HG02870 (cell line): ENCODE results near the gene DUXA.

ENCODE experiments used
- ATAC-seq: cut with Tn5 transposase; IDR thresholded peaks from one replicate; pipeline ENCODE4 v1.9.1; 2021; ENCODE audit warnings: mild to moderate bottlenecking, moderate library complexity; ENCODE audit not compliant: unreplicated experiment

DUXA gene

DNA sequence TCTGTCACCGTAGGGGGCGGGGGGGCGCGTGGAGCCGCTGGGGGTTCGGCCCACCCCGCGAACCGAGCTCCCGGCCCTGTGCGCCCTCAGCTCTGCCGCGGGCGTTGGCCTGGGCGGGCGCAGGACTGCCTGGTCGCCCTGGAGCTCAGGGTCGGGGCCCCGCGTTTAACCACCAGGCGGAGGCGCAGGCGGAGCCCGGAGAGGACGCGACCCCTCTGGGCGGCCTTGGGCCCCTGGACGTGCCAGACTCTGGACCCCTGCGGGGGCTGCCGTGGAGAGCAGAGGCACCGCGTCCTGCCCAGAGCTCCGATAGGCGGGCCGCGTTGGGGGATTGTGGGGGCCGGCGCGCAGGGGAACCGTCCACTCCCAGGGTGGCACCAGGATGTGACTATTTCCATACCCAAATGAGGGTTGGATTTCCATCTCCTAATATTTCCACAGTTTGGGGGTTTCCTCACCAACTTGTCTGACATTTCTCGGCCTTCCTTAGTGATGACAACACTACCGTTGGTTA is 60.5 kb downstream of the DUXA start:
- no peak for ATAC-seq

DNA sequence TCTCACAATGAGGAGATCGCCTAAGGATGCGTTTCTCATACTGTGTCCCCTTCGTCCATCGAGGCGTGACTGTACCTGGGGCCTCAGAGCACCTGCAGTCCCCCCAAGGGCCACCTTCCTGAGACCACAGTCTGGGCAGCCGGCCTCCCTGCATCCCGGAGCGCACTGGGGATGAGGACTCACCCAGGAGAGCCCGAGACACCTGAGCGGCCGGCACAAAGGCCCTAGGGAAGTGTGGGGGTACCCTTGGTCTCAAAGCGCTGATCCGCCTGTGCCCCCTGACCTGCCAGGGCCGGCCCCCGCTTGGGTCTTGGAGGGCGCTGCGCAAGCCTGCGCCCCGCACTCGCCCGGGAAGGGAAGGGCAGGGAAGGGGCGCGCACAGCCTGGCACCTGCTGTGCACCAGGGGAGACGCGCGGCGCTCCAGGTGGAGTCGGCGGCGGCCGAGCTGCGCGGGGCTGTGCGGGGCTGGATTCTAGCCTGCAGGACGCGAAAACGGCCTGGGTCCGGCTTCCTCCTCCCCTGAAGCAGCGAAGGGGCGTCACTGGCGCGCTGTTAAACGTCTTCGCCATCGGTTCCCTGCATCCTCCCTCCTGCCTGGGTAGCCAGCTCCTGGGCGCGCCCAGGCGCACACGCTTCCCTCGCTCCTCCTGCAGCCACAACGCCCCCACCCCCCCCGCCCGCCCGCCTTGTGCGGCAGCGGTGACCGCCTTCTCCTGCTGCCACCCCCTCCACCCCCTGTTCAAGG is 61.1 kb downstream of the DUXA start:
- ATAC-seq, result no peak
